H9 (cell line): ENCODE results near the gene OMG. TPM values are rescaled to one million over a fixed set of nuclear protein-coding genes. Genes with fewer than 3 reads are reported as not detected.

Experiments used
- DNase-seq: peaks from one replicate; pipeline ENCODE4 v3.0.0-alpha.2; 2017
- H2AFZ ChIP-seq: one replicate; pipeline ENCODE4 v1.6.1; 2013; ENCODE audit warnings: mild to moderate bottlenecking, low read length, control low read depth, moderate library complexity
- H2AK5ac ChIP-seq: 2 replicates; pipeline ENCODE4 v1.6.1; 2013; ENCODE audit warnings: low read length, control low read depth, mixed read lengths; ENCODE audit not compliant: insufficient read length
- H2BK120ac ChIP-seq: one replicate; pipeline ENCODE4 v1.6.1; 2013; ENCODE audit warnings: low read depth, mild to moderate bottlenecking, low read length, control low read depth, inconsistent platforms; ENCODE audit not compliant: poor library complexity, severe bottlenecking
- H2BK12ac ChIP-seq: 2 replicates; pipeline ENCODE4 v1.6.1; 2013; ENCODE audit warnings: low read length, control low read depth, mixed read lengths, low read depth; ENCODE audit not compliant: insufficient read length
- H2BK15ac ChIP-seq: 2 replicates; pipeline ENCODE4 v1.6.1; 2013; ENCODE audit warnings: low read depth, low read length, control low read depth
- H2BK20ac ChIP-seq: one replicate; pipeline ENCODE4 v1.6.1; 2013; ENCODE audit warnings: low read depth, mild to moderate bottlenecking, low read length, control low read depth, inconsistent platforms; ENCODE audit not compliant: poor library complexity, severe bottlenecking
- H2BK5ac ChIP-seq: 2 replicates; pipeline ENCODE4 v1.6.1; 2013; ENCODE audit warnings: low read length, control low read depth, mixed read lengths; ENCODE audit not compliant: insufficient read length
- H3K14ac ChIP-seq: 2 replicates; pipeline ENCODE4 v1.6.1; 2013; ENCODE audit warnings: low read length, control low read depth; ENCODE audit not compliant: insufficient read depth
- H3K18ac ChIP-seq: 2 replicates; pipeline ENCODE4 v1.6.1; 2013; ENCODE audit warnings: low read depth, mild to moderate bottlenecking, mixed read lengths, low read length, control low read depth; ENCODE audit not compliant: insufficient read length
- H3K23ac ChIP-seq: 2 replicates; pipeline ENCODE4 v1.6.1; 2013; ENCODE audit warnings: low read length, control low read depth, mixed read lengths, low read depth; ENCODE audit not compliant: insufficient read length
- H3K23me2 ChIP-seq: 2 replicates; pipeline ENCODE4 v1.6.1; 2013; ENCODE audit warnings: low read depth, mild to moderate bottlenecking, mixed read lengths, low read length, control low read depth; ENCODE audit not compliant: insufficient read length, poor library complexity, severe bottlenecking
- H3K27ac ChIP-seq: 2 replicates; pipeline ENCODE4 v1.5.1; 2013; ENCODE audit warnings: low read length, control low read depth, mixed read lengths, low read depth; ENCODE audit not compliant: insufficient read length
- H3K27me3 ChIP-seq: 2 replicates; pipeline ENCODE4 v1.6.1; 2013; ENCODE audit warnings: low read length, control low read depth, inconsistent platforms; ENCODE audit not compliant: insufficient read depth
- H3K4ac ChIP-seq: 2 replicates; pipeline ENCODE4 v1.6.1; 2013; ENCODE audit warnings: low read depth, mild to moderate bottlenecking, control low read depth, inconsistent platforms, low read length, moderate library complexity
- H3K4me1 ChIP-seq: 2 replicates; pipeline ENCODE4 v1.6.1; 2013; ENCODE audit warnings: low read length, control low read depth, inconsistent platforms; ENCODE audit not compliant: insufficient read depth
- H3K4me2 ChIP-seq: 2 replicates; pipeline ENCODE4 v1.6.1; 2013; ENCODE audit warnings: low read length, control low read depth, mixed read lengths; ENCODE audit not compliant: insufficient read length, insufficient read depth
- H3K56ac ChIP-seq: 2 replicates; pipeline ENCODE4 v1.6.1; 2013; ENCODE audit warnings: low read depth, mild to moderate bottlenecking, mixed read lengths, low read length, control low read depth; ENCODE audit not compliant: insufficient read length
- H3K79me1 ChIP-seq: 2 replicates; pipeline ENCODE4 v1.6.1; 2013; ENCODE audit warnings: low read depth, mild to moderate bottlenecking, moderate library complexity, low read length, control low read depth, inconsistent platforms; ENCODE audit not compliant: insufficient read depth, poor library complexity, severe bottlenecking
- H3K79me2 ChIP-seq: 2 replicates; pipeline ENCODE4 v1.6.1; 2013; ENCODE audit warnings: low read length, control low read depth, inconsistent platforms; ENCODE audit not compliant: insufficient read depth
- H3K9ac ChIP-seq: 2 replicates; pipeline ENCODE4 v1.6.1; 2013; ENCODE audit warnings: low read length, control low read depth, mixed read lengths; ENCODE audit not compliant: insufficient read length; ENCODE audit errors: extremely low read depth
- H3K9me3 ChIP-seq: one replicate; pipeline ENCODE4 v1.6.1; 2013; ENCODE audit warnings: low read depth, low read length, inconsistent platforms; ENCODE audit not compliant: control insufficient read depth
- H3T11ph ChIP-seq: one replicate; pipeline ENCODE4 v1.6.1; 2013; ENCODE audit warnings: mild to moderate bottlenecking, low read length, control low read depth, inconsistent platforms
- H4K20me1 ChIP-seq: one replicate; pipeline ENCODE4 v1.6.1; 2013; ENCODE audit not compliant: control insufficient read depth, insufficient read length, insufficient read depth
- H4K5ac ChIP-seq: 2 replicates; pipeline ENCODE4 v1.6.1; 2013; ENCODE audit warnings: low read depth, mild to moderate bottlenecking, mixed read lengths, low read length, control low read depth; ENCODE audit not compliant: insufficient read length
- H4K8ac ChIP-seq: replicated peaks from 2 replicates; pipeline ENCODE4 v1.6.1; 2013; ENCODE audit warnings: low read length, control low read depth, mixed read lengths, low read depth; ENCODE audit not compliant: insufficient read length
- H4K91ac ChIP-seq: 2 replicates; pipeline ENCODE4 v1.6.1; 2013; ENCODE audit warnings: low read depth, mild to moderate bottlenecking, moderate library complexity, mixed read lengths, low read length, control low read depth; ENCODE audit not compliant: insufficient read length
- H3K27ac Mint-ChIP-seq, 3 experiments: 2 replicates in 2 of 3; 3 replicates in 1 of 3; pipeline ENCODE4 v1.8.0; 2020 to 2021; ENCODE audit warnings: mixed read lengths in 3 of 3, mild to moderate bottlenecking in 1 of 3, moderate library complexity in 1 of 3
- H3K27me3 Mint-ChIP-seq: 2 replicates; pipeline ENCODE4 v1.8.0; 2021; ENCODE audit warnings: low read depth, mild to moderate bottlenecking, moderate library complexity, mixed read lengths
- H3K36me3 Mint-ChIP-seq, 3 experiments: 2 replicates in 2 of 3; 3 replicates in 1 of 3; pipeline ENCODE4 v1.8.0; 2020 to 2021; ENCODE audit warnings: low read depth in 3 of 3, mixed read lengths in 3 of 3; ENCODE audit not compliant: insufficient read depth in 1 of 3
- H3K4me1 Mint-ChIP-seq, 2 experiments: 2 replicates each; pipeline ENCODE4 v1.8.0; 2020; ENCODE audit warnings: mixed read lengths in 2 of 2
- H3K4me3 Mint-ChIP-seq, 2 experiments: 2 replicates in 1 of 2; 3 replicates in 1 of 2; pipeline ENCODE4 v1.8.0; 2020 to 2021; ENCODE audit warnings: mild to moderate bottlenecking in 2 of 2, mixed read lengths in 2 of 2, moderate library complexity in 1 of 2
- H3K9me3 Mint-ChIP-seq, 2 experiments: 2 replicates in 1 of 2; 3 replicates in 1 of 2; pipeline ENCODE4 v1.8.0; 2020; ENCODE audit warnings: mild to moderate bottlenecking in 2 of 2, mixed read lengths in 2 of 2, moderate library complexity in 1 of 2
- total RNA-seq: library from RNA; stranded (reverse); gene quantifications from 2 replicates; pipeline ENCODE4 v1.2.1, GENCODE V29; 2021
- TF ChIP-seq, protein P1 (sequence below): fragments of 200-600 bp; sonication (generic); conservative IDR thresholded peaks from 3 replicates; pipeline ENCODE4 v1.8.0; 2021; ENCODE audit warnings: antibody characterized with exemption, mild to moderate bottlenecking

OMG gene
- total RNA-seq, 1 experiment from 2014 or later: not detected

DNA sequence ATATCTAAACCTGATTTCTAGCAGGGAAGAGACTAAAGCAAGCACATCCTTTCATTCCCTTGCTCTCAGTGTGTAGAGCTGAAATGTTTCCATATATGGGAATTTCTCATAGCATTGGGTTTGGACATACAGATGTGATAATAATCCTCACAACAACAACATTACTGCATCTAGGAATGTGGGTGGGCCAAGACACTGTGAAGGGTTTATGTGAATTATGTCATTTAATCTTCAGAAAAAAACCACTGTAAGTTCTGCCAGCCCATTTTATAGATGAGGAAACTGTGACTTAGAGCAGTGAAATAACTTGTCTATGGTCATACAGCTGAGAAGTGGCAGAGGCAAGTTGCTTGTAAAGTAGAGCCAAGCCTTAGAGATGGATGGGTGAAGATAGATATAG is 5.2 kb downstream of the OMG start:
- no peak overlapping the region for H2AFZ ChIP-seq
- TF ChIP-seq, protein P1, sequence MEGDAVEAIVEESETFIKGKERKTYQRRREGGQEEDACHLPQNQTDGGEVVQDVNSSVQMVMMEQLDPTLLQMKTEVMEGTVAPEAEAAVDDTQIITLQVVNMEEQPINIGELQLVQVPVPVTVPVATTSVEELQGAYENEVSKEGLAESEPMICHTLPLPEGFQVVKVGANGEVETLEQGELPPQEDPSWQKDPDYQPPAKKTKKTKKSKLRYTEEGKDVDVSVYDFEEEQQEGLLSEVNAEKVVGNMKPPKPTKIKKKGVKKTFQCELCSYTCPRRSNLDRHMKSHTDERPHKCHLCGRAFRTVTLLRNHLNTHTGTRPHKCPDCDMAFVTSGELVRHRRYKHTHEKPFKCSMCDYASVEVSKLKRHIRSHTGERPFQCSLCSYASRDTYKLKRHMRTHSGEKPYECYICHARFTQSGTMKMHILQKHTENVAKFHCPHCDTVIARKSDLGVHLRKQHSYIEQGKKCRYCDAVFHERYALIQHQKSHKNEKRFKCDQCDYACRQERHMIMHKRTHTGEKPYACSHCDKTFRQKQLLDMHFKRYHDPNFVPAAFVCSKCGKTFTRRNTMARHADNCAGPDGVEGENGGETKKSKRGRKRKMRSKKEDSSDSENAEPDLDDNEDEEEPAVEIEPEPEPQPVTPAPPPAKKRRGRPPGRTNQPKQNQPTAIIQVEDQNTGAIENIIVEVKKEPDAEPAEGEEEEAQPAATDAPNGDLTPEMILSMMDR: no peak
- Mint-ChIP-seq H3K36me3 (peaks cover 0 to 11% (median 4%) of the 10 kb centered on the region in 3 experiments; a peak in 2 of 7 replicates), H3K4me3 (no peak overlapping the region), H3K9me3 (no peaks in the 10 kb centered on the region), H3K27me3 (no peaks in the 10 kb centered on the region), H3K4me1 (peaks cover 13% of the 10 kb centered on the region in 2 experiments), H3K27ac (no peak overlapping the region)
- H2BK5ac ChIP-seq: no peak overlapping the region
- H3K4me2 ChIP-seq: no peak overlapping the region
- H3K4ac ChIP-seq: no peak overlapping the region
- no peaks in the 10 kb centered on the region for H3K9me3 ChIP-seq
- no peak overlapping the region for H3K56ac ChIP-seq
- no peaks in the 10 kb centered on the region for H3K27me3 ChIP-seq
- no peak overlapping the region for H2BK20ac ChIP-seq
- H3K4me1 ChIP-seq: no peaks in the 10 kb centered on the region
- no peak overlapping the region for H4K8ac ChIP-seq
- no peaks in the 10 kb centered on the region for H3K23me2 ChIP-seq
- H3T11ph ChIP-seq: no peak overlapping the region
- no peak overlapping the region for H3K14ac ChIP-seq
- no peak overlapping the region for H2BK120ac ChIP-seq
- H2BK15ac ChIP-seq: no peak overlapping the region
- H3K9ac ChIP-seq: no peak overlapping the region
- no peak overlapping the region for H2BK12ac ChIP-seq
- H4K20me1 ChIP-seq: no peaks in the 10 kb centered on the region
- no peak overlapping the region for H4K91ac ChIP-seq
- H3K27ac ChIP-seq: no peak overlapping the region
- H2AK5ac ChIP-seq: no peak overlapping the region
- no peak overlapping the region for H4K5ac ChIP-seq
- no peak overlapping the region for H3K23ac ChIP-seq
- H3K79me1 ChIP-seq: no peaks in the 10 kb centered on the region
- no peaks in the 10 kb centered on the region for H3K79me2 ChIP-seq
- H3K18ac ChIP-seq: no peak overlapping the region
- no peak for DNase-seq
